Measurements from ENCODE around the gene NKX1-1.

- TF ChIP-seq, protein P1, sequence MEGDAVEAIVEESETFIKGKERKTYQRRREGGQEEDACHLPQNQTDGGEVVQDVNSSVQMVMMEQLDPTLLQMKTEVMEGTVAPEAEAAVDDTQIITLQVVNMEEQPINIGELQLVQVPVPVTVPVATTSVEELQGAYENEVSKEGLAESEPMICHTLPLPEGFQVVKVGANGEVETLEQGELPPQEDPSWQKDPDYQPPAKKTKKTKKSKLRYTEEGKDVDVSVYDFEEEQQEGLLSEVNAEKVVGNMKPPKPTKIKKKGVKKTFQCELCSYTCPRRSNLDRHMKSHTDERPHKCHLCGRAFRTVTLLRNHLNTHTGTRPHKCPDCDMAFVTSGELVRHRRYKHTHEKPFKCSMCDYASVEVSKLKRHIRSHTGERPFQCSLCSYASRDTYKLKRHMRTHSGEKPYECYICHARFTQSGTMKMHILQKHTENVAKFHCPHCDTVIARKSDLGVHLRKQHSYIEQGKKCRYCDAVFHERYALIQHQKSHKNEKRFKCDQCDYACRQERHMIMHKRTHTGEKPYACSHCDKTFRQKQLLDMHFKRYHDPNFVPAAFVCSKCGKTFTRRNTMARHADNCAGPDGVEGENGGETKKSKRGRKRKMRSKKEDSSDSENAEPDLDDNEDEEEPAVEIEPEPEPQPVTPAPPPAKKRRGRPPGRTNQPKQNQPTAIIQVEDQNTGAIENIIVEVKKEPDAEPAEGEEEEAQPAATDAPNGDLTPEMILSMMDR (IDR thresholded peaks at IDR 0.05; ENCODE audit: low read length) = no peak
- TF ChIP-seq EZH2 (optimal IDR thresholded peaks at IDR 0.05; ENCODE audit: low read depth, low read length) (no peak), EZH2phosphoT487 (IDR thresholded peaks at IDR 0.05; ENCODE audit: low read length) (no peak)
These were observed 28.5 kb downstream of the NKX1-1 start for GRCh38 chr4:1377606-1378261.

Measured in MM.1S (cell line).